GM12865 (cell line): ENCODE results near the gene GRM4.
"Not testable (repeated sequence)": the region's sequence is repeated elsewhere in the genome, so short reads cannot be mapped to it uniquely, and the experiment has no call there.

Experiments used
- DNase-seq: peaks from one replicate; pipeline ENCODE4 v3.0.0; 2010; ENCODE audit warnings: low read depth
- H3K4me3 ChIP-seq: 2 replicates; pipeline ENCODE4 v1.5.1; 2011; ENCODE audit warnings: mild to moderate bottlenecking, low read depth, low read length, control low read depth
- CTCF ChIP-seq: IDR thresholded peaks from 2 replicates; pipeline ENCODE4 v1.5.1; 2011; ENCODE audit warnings: low read length, control low read depth, low read depth, inconsistent platforms; ENCODE audit not compliant: insufficient read depth; ENCODE audit errors: missing control alignments

GRM4 gene

GRCh38 chr6:34017106-34017805 lies 128.6 kb downstream of the GRM4 start:
- H3K4me3 ChIP-seq = no peak overlapping the region
- DNase-seq = no peak
- TF ChIP-seq CTCF = no peak

DNA sequence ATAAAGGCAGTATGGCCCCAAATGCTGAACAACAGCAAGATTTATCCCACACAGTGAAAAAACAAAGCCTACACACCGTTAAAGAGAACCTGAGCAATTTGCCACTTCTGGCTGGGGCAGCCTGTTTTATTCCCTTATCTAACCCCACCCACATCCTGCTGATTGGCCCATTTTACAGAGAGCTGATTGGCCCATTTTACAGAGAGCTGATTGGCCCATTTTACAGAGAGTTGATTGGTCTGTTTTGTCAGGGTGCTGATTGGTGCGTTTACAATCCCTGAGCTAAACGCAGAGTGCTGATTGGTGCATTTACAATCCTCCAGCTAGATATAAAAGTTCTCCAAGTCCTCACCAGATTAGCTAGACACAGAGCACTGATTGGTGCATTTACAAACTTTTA lies 129.3 kb downstream of the GRM4 start:
- not testable (repeated sequence) for H3K4me3 ChIP-seq, DNase-seq

DNA sequence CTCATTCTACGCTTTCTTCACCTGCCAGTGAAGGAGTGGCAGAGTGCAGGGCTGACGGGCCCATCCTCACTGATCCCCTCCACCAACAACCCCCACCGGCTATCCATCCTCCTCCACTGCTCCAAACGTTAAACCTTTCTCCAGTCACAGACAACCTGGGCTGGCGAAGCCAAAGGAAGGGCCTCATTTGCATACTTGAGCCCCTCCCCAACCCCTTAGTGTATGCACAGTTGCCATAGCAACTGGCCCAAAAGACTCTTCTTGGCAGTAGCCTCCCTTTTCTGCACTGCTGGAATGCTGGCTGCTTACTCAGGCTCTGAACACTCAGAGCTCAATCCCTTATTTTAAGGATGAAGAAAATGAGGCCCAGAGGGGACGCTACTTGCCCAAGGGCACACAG lies 130.3 kb downstream of the GRM4 start:
- H3K4me3 ChIP-seq = no peak overlapping the region
- no peak for DNase-seq
- TF ChIP-seq CTCF = no peak

- no peak overlapping the region for H3K4me3 ChIP-seq
- no peak for DNase-seq
- TF ChIP-seq CTCF = no peak
Observed at GRCh38 chr6:34011264-34011663, 134.6 kb downstream of the GRM4 start.

GRCh38 chr6:34005901-34006531 lies 139.9 kb downstream of the GRM4 start:
- no peak for TF ChIP-seq CTCF
- DNase-seq = no peak
- H3K4me3 ChIP-seq = no peak overlapping the region

- no peak for DNase-seq
- H3K4me3 ChIP-seq = no peak overlapping the region
- TF ChIP-seq CTCF = no peak
Observed at GRCh38 chr6:34004706-34005105, 141.2 kb downstream of the GRM4 start.

DNA sequence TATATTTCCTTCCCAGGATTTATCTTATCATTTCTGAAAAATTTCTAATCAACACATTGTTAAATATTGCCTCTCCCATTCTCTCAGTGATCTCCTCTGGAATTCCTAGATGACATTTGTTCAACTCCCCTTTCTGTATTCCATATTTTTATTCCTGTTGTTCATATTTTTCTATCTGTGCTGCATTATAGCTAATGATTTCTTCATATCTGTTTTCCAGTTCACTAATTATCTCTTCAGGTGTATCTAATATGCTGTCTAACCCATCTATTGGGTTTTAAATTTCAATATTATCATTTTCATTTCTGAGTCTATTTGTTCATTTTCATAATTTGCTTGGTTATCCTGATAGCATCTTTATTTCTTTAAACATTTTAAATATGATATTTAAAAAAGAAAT lies 141.9 kb downstream of the GRM4 start:
- no peak overlapping the region for H3K4me3 ChIP-seq
- DNase-seq = no peak
- TF ChIP-seq CTCF = no peak
